Measurements from ENCODE around the gene POLR1C.

POLR1C gene

GRCh38 chr6:43502666-43503065 lies 14.2 kb upstream of the POLR1C start:
- no peak for TF ChIP-seq FOXM1 (IDR thresholded peaks at IDR 0.05; ENCODE audit: borderline replicate concordance, low read depth)
- no peak for TF ChIP-seq TAF1 (IDR thresholded peaks at IDR 0.05; ENCODE audit: low read depth)
- no peak for TF ChIP-seq EP300 (IDR thresholded peaks at IDR 0.05; ENCODE audit: borderline replicate concordance)
- TF ChIP-seq MAX (IDR thresholded peaks at IDR 0.05), result no peak

GRCh38 chr6:43503443-43503842 lies 13.4 kb upstream of the POLR1C start:
- TF ChIP-seq CEBPB (IDR thresholded peaks at IDR 0.05) (no peak), NFIC (IDR thresholded peaks at IDR 0.05) (no peak), EP300 (IDR thresholded peaks at IDR 0.05; ENCODE audit: borderline replicate concordance) (no peak), CREB1 (IDR thresholded peaks at IDR 0.05; ENCODE audit: low read depth) (no peak), USF1 (IDR thresholded peaks at IDR 0.05) (no peak), TEAD4 (IDR thresholded peaks at IDR 0.05) (no peak)

- TF ChIP-seq RAD21 (IDR thresholded peaks at IDR 0.05; ENCODE audit: low read depth), result no peak
- TF ChIP-seq USF1 (IDR thresholded peaks at IDR 0.05), result no peak
- TF ChIP-seq EGR1 (IDR thresholded peaks at IDR 0.05), result no peak
- TF ChIP-seq NFIC (IDR thresholded peaks at IDR 0.05), result no peak
- no peak for TF ChIP-seq ZBTB7A (IDR thresholded peaks at IDR 0.05; ENCODE audit: low read depth)
- TF ChIP-seq FOXM1 (IDR thresholded peaks at IDR 0.05; ENCODE audit: borderline replicate concordance, low read depth), result no peak
- no peak for TF ChIP-seq CREB1 (IDR thresholded peaks at IDR 0.05; ENCODE audit: low read depth)
- TF ChIP-seq REST (IDR thresholded peaks at IDR 0.05; ENCODE audit: low read depth), result no peak
- TF ChIP-seq TAF1 (IDR thresholded peaks at IDR 0.05; ENCODE audit: low read depth), result no peak
- no peak for TF ChIP-seq EP300 (IDR thresholded peaks at IDR 0.05; ENCODE audit: borderline replicate concordance)
Measured at GRCh38 chr6:43504756-43505593, 11.9 kb upstream of the POLR1C start.

GRCh38 chr6:43505718-43506117 lies 11.2 kb upstream of the POLR1C start:
- TF ChIP-seq EP300 (IDR thresholded peaks at IDR 0.05; ENCODE audit: borderline replicate concordance) (no peak), TCF12 (IDR thresholded peaks at IDR 0.05; ENCODE audit: low read depth) (no peak), FOXM1 (IDR thresholded peaks at IDR 0.05; ENCODE audit: borderline replicate concordance, low read depth) (no peak)

GRCh38 chr6:43506171-43506570 lies 10.7 kb upstream of the POLR1C start:
- TF ChIP-seq MAX (IDR thresholded peaks at IDR 0.05) (no peak), FOXM1 (IDR thresholded peaks at IDR 0.05; ENCODE audit: borderline replicate concordance, low read depth) (no peak), REST (IDR thresholded peaks at IDR 0.05; ENCODE audit: low read depth) (no peak), ZBTB7A (IDR thresholded peaks at IDR 0.05; ENCODE audit: low read depth) (no peak), TAF1 (IDR thresholded peaks at IDR 0.05; ENCODE audit: low read depth) (no peak), RAD21 (IDR thresholded peaks at IDR 0.05; ENCODE audit: low read depth) (no peak), YY1 (IDR thresholded peaks at IDR 0.05; ENCODE audit: low read depth) (no peak), NFIC (IDR thresholded peaks at IDR 0.05) (no peak), CEBPB (IDR thresholded peaks at IDR 0.05) (no peak), EP300 (IDR thresholded peaks at IDR 0.05; ENCODE audit: borderline replicate concordance) (no peak), USF1 (IDR thresholded peaks at IDR 0.05) (no peak), EGR1 (IDR thresholded peaks at IDR 0.05) (no peak), TEAD4 (IDR thresholded peaks at IDR 0.05) (no peak), TCF12 (IDR thresholded peaks at IDR 0.05; ENCODE audit: low read depth) (no peak), CREB1 (IDR thresholded peaks at IDR 0.05; ENCODE audit: low read depth) (no peak)

Measured in Ishikawa (cell line).